ENCODE data around the gene COG5.

DNA sequence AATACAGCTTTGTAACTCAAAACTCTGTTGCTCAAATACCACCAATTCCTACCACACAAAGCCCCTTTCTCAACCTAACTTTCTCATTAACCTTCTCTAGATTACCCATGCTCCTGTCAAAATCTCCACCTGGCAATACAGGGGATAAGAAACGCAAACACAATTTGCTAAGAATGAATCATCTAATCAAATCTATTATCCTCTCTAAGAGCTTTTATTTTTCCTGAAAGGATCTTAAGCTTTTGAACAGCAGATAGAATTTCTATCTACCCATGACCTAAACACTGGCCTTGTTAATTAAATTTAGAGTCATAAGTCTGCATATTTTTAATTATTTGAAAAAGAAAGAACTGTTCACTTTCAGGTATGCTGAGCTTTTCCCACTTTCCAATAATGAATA is 296.6 kb downstream of the COG5 start:
- TF ChIP-seq TAF1 (IDR thresholded peaks at IDR 0.05; ENCODE audit: borderline replicate concordance, insufficient read depth, low read length) = no peak
- TF ChIP-seq POLR2AphosphoS5 (IDR thresholded peaks at IDR 0.05; ENCODE audit: low read depth, low read length) = no peak
- TF ChIP-seq, protein P1, sequence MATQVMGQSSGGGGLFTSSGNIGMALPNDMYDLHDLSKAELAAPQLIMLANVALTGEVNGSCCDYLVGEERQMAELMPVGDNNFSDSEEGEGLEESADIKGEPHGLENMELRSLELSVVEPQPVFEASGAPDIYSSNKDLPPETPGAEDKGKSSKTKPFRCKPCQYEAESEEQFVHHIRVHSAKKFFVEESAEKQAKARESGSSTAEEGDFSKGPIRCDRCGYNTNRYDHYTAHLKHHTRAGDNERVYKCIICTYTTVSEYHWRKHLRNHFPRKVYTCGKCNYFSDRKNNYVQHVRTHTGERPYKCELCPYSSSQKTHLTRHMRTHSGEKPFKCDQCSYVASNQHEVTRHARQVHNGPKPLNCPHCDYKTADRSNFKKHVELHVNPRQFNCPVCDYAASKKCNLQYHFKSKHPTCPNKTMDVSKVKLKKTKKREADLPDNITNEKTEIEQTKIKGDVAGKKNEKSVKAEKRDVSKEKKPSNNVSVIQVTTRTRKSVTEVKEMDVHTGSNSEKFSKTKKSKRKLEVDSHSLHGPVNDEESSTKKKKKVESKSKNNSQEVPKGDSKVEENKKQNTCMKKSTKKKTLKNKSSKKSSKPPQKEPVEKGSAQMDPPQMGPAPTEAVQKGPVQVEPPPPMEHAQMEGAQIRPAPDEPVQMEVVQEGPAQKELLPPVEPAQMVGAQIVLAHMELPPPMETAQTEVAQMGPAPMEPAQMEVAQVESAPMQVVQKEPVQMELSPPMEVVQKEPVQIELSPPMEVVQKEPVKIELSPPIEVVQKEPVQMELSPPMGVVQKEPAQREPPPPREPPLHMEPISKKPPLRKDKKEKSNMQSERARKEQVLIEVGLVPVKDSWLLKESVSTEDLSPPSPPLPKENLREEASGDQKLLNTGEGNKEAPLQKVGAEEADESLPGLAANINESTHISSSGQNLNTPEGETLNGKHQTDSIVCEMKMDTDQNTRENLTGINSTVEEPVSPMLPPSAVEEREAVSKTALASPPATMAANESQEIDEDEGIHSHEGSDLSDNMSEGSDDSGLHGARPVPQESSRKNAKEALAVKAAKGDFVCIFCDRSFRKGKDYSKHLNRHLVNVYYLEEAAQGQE (IDR thresholded peaks at IDR 0.05; ENCODE audit: insufficient read depth in 1 of 2, low read depth in 2 of 2, low read length in 2 of 2) = no peak
- no peak for TF ChIP-seq SIN3A (IDR thresholded peaks at IDR 0.05; ENCODE audit: borderline replicate concordance, insufficient read depth, low read length)
- no peak for TF ChIP-seq FOXP2 (optimal IDR thresholded peaks at IDR 0.05; ENCODE audit: borderline replicate concordance, extremely low read depth, extremely low read length, insufficient read depth)

All from PFSK-1 (cell line).